G401 (cell line): Measurements from ENCODE around the gene IVNS1ABP. TPM values are rescaled to one million over a fixed set of nuclear protein-coding genes. Genes with fewer than 3 reads are reported as not detected.
"Not testable (repeated sequence)": the region's sequence is repeated elsewhere in the genome, so short reads cannot be mapped to it uniquely, and the experiment has no call there.

Experiments
- DNase-seq: peaks from one replicate; pipeline ENCODE4 v3.0.0-alpha.2; 2015; ENCODE audit warnings: low spot score
- in situ Hi-C: cut with HindIII; loops from 2 replicates; pipeline ENCODE4 v1.10.0; 2016; ENCODE audit warnings: low sequenced_read_pairs, mixed read lengths
- total RNA-seq: library from RNA; depleted of rRNA; stranded (reverse); fragments of >200 nt; shearing (Covaris generic); gene quantifications from 2 replicates; pipeline ENCODE4 v1.2.3, GENCODE V29; 2014; rRNA removed

The IVNS1ABP gene
- total RNA-seq, 1 experiment from 2014 or later: 81.9 TPM

DNA sequence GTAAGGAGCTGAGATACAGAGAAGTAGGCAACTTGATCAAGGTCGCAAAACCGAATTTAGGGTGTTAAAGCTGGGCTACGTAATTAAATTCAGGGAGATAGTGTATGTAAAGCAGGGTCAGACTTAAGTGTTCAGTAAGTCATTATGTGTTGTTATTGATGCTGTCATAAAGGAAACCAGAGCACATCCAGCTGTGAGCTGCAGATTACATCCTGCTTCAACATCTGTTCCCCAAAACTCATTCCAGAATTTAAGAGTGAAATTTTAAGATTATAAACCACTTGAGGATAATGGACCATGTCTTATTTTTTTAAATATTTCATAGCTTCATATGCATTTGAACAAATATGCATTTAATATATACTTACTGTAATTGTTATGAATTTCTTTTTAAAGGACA lies 49.7 kb downstream of the IVNS1ABP start:
- in situ Hi-C loops: no loop called here
- no peak for DNase-seq

DNA sequence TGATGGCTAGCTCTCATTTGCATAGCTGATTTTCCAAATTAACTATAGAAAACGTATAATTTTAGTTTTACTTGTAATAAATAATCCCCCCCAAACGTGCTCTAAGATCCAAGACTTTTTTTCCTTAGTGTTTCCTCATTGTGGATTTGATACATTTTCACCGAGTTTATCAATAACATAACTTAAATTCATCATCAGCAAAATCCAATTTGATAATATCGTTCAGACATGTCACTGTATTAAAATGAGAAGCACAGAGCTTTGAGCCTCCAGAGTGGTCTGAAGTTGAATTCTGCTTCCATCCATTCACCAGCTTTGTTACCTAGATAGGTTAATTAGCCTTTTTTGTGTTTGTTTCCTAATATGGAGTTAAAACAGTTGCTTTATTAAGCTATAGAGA lies 51.7 kb downstream of the IVNS1ABP start:
- no peak for DNase-seq
- in situ Hi-C loops: no loop called here

DNA sequence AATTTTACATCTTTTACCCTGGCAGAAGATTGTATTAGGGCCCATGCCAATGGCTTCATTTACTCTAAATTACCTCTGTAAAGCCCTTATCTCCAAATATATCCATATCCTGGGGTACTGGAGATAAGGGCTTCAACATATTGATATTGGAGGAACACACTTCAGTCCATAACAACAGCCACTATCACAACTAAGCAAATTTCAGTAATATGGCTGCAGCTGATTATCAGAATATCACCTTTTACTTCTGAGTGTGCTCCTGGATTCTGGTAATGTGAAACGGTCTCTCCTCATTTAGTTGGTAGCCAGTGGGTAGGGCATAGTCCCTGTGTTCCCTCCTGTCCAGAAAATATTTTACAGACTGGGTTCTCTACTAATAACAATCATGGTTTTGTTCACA lies 53.3 kb downstream of the IVNS1ABP start:
- in situ Hi-C loops: no loop called here
- no peak for DNase-seq

DNA sequence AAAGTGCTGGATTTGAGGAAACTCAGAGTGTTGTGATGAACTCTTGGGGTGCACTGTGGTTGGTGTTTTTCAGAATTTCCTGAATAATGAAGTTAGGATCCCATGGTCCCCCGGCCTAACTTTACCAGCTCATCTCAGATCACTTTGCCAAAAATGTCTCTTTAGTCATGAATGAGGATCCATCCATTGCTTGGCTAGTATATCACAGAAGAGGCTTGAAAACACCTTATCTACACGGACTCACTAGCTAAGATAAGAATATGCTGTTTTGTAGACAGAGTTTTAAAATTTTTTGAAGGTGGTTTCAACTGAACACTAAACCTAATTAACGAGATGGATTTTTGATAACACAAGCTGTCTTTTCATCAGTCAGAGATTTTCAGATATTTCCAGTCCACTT lies 53.8 kb downstream of the IVNS1ABP start:
- in situ Hi-C loops: no loop called here
- no peak for DNase-seq

DNA sequence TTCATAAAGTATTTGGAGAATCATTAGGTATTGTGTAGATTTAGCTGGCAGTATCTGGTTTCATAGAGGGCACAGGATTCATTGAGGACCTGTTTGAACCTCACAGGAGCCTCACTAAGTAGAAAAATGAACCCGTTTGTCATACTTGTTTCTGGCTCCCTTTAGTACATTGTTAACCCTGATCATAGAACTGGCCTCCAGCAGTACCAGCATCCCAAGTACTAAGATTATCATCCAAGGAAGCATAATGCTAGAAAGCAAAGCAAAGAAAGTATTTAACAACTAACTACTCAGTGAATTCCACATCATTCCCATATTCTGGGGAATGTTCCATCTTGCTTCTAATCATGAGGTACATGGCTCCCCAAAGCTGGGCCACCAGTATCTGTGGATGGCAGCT lies 54.9 kb downstream of the IVNS1ABP start:
- in situ Hi-C loops: no loop called here
- DNase-seq: no peak

DNA sequence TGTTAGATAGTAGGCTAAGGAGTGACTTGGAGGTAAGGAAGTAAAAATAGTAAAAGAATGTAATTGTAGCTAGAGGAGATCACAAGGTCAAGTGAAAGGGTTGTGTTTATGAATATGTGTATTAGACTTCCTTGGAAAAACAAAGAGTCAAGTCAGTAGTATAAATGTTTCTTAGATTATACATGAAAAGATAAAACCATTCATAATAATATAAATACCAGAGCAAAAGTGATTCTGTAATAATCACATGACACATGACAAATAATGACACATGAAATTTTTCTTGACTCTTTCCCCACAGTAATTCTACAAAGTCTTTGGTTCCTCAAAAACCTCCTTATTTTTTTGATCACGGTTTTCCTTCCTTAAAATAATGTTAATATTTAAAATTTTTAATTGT lies 56.4 kb downstream of the IVNS1ABP start:
- DNase-seq: no peak
- in situ Hi-C loops: no loop called here

DNA sequence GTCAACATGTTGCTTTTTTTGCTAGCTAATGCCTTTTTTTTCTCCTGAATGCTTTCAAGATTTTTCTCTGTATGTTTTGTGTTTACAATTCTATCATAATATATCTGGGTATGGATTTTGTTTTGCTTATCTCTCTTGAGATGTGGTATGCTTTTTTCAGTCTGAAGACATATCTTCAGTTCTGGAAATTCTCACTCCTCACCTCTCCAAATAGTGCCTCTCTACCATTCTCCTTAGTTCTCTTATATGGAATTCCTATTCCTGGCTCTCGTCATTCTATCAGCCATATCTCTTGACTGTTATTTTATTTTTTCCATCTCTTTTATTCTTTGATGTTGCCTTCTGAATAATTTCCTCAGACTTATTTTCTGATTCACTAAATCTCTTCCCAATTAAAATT lies 58.4 kb downstream of the IVNS1ABP start:
- in situ Hi-C loops: no loop called here
- DNase-seq: no peak

DNA sequence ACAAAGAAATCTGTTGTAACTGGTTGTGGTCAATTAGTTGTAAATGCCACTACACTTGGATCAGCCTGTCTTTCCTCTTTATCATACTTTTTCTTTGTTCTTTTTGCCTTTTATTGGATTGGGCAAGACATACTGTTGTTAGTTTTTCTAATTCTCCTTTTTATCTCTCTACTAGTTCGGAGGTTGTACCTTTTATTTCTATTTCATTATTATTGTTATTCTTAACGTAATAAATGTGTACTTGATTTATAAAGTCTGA lies 59.2 kb downstream of the IVNS1ABP start:
- no peak for DNase-seq
- in situ Hi-C loops: no loop called here

DNA sequence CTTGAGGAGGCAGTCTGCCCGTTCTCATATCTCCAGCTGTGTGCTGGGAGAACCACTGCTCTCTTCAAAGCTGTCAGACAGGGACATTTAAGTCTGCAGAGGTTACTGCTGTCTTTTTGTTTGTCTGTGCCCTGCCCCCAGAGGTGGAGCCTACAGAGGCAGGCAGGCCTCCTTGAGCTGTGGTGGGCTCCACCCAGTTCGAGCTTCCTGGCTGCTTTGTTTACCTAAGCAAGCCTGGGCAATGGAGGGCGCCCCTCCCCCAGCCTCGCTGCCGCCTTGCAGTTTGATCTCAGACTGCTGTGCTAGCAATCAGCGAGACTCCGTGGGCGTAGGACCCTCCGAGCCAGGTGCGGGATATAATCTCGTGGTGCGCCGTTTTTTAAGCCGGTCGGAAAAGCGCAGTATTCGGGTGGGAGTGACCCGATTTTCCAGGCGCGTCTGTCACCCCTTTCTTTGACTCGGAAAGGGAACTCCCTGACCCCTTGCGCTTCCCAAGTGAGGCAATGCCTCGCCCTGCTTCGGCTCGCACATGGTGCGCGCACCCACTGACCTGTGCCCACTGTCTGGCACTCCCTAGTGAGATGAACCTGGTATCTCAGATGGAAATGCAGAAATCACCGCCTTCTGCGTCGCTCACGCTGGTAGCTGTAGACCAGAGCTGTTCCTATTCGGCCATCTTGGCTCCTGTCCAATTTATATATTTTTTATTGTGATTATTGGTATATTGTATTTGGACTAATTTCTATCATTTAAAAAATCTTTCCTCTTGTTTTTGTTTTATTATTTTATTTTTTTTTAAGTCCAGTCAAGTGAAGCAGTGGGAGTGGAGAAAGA lies 59.7 kb downstream of the IVNS1ABP start:
- DNase-seq, in situ Hi-C loops: not testable (repeated sequence)

DNA sequence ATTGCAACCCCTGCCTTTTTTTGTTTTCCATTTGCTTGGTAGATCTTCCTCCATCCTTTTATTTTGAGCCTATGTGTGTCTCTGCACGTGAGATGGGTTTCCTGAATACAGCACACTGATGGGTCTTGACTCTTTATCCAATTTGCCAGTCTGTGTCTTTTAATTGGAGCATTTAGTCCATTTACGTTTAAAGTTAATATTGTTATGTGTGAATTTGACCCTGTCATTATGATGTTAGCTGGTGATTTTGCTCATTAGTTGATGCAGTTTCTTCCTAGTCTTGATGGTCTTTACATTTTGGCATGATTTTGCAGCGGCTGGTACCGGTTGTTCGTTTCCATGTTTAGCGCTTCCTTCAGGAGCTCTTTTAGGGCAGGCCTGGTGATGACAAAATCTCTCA lies 61.4 kb downstream of the IVNS1ABP start:
- DNase-seq, in situ Hi-C loops: not testable (repeated sequence)

DNA sequence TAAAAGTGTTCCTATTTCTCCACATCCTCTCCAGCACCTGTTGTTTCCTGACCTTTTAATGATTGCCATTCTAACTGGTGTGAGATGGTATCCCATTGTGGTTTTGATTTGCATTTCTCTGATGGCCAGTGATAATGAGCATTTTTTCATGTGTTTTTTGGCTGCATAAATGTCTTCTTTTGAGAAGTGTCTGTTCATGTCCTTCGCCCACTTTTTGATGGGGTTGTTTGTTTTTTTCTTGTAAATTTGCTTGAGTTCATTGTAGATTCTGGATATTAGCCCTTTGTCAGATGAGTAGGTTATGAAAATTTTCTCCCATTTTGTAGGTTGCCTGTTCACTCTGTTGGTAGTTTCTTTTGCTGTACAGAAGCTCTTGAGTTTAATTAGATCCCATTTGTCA lies 64.6 kb downstream of the IVNS1ABP start:
- DNase-seq, in situ Hi-C loops: not testable (repeated sequence)

DNA sequence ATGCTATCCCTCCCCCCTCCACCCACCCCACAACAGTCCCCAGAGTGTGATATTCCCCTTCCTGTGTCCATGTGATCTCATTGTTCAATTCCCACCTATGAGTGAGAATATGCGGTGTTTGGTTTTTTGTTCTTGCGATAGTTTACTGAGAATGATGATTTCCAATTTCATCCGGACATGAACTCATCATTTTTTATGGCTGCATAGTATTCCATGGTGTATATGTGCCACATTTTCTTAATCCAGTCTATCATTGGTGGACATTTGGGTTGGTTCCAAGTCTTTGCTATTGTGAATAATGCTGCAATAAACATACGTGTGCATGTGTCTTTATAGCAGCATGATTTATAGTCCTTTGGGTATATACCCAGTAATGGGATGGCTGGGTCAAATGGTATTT lies 65.1 kb downstream of the IVNS1ABP start:
- DNase-seq, in situ Hi-C loops: not testable (repeated sequence)

DNA sequence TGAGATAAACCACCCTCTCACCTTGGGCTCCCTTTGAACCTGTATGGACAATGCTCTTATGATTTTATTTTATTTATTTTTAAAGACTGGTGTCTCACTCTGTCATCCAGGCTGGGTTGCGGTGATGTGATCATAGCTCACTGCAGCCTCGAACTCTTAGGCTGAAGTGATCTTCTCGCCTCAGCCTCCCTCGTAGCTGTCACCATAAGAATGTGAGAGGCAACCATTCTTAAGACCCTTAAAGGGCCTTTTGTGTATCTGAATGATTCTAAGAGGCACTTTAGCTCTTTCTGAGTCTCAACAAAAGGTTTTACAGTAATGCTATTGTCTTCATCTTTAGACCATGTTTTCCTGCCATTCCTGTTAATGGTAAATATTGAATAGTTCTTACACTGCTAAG lies 67.0 kb downstream of the IVNS1ABP start:
- in situ Hi-C loops: no loop called here
- DNase-seq: no peak

DNA sequence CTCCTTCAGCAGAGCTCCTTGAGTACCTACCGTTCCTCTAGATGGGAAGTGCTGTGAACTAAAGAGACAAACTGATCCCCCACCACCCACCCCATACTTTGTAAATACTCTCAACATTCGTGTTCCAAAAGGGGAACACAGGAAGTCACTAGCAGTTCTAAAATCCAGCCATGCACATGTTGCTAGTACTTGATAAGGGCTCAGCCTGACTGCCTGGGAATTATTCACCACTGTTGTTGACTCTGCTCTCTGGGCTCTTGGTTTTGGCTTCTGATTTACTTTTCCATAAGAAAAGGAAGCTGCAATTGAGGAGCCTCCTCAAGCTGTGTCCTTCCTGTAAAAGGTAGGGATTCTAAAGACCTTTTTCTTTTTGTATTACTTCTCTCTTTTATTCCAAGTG lies 67.5 kb downstream of the IVNS1ABP start:
- in situ Hi-C loops: no loop called here
- no peak for DNase-seq

Other genes with a start within 250 kb of the IVNS1ABP start
- gene TRMT1L, start 160.3 kb downstream of the IVNS1ABP start, total RNA-seq: 13.7 and 30.6 TPM in 2 replicates
- 7.4 and 7.8 TPM in 2 replicates for gene SWT1, start 160.1 kb downstream of the IVNS1ABP start, total RNA-seq